Testis (tissue), 2 donors: ENCODE results near the gene TTYH2.

Experiments used
- CTCF ChIP-seq, 3 experiments: fragments of 450-650 bp in 2 of 3; fragments of 200-600 bp in 1 of 3; sonication (generic) in 1 of 3; IDR thresholded peaks; one replicate each; pipeline ENCODE4 v1.5.1; 2016 to 2019; ENCODE audit warnings: antibody characterized with exemption in 3 of 3, mild to moderate bottlenecking in 2 of 3, moderate library complexity in 1 of 3
- POLR2A ChIP-seq: fragments of 450-650 bp; IDR thresholded peaks from one replicate; pipeline ENCODE4 v1.6.1; 2017; ENCODE audit warnings: antibody characterized with exemption, mild to moderate bottlenecking, moderate library complexity

GRCh38 chr17:74206332-74206818 is 7.0 kb upstream of the TTYH2 start:
- TF ChIP-seq CTCF (IDR thresholded peaks at IDR 0.05) (no peak), POLR2A (no peak)
